Activated CD8-positive, alpha-beta T cell treated with anti-CD3 and anti-CD28 coated beads for 36 hours (primary cell): Measurements from ENCODE around the gene ANXA6. TPM values are rescaled to one million over a fixed set of nuclear protein-coding genes. Genes with fewer than 3 reads are reported as not detected.

Source experiments
- ATAC-seq: fragments of 200-7000 bp; cut with Tn5 transposase; one replicate; pipeline ENCODE4 v1.10.0; 2021; ENCODE audit warnings: mild to moderate bottlenecking, moderate library complexity
- CTCF ChIA-PET: fragments of 350-600 bp; sonication (Branson Sonifier 250); formaldehyde crosslinking; loops from one replicate; lab custom pipeline; 2021; ENCODE audit warnings: antibody characterized with exemption; lab: Charles Lee
- POLR2A ChIA-PET: fragments of 350-600 bp; sonication (Branson Sonifier 250); formaldehyde crosslinking; loops from one replicate; lab custom pipeline; 2021; ENCODE audit warnings: antibody characterized with exemption; lab: Charles Lee
- DNase-seq: peaks from one replicate; pipeline ENCODE4 v3.0.0-alpha.2; 2020
- H3K27ac Mint-ChIP-seq: one replicate; pipeline ENCODE4 v1.8.0; 2021; ENCODE audit warnings: mild to moderate bottlenecking, mixed read lengths
- H3K27me3 Mint-ChIP-seq: one replicate; pipeline ENCODE4 v1.8.0; 2021; ENCODE audit warnings: mixed read lengths
- H3K36me3 Mint-ChIP-seq: one replicate; pipeline ENCODE4 v1.8.0; 2021; ENCODE audit warnings: low read depth, mixed read lengths
- H3K4me1 Mint-ChIP-seq: one replicate; pipeline ENCODE4 v1.8.0; 2021; ENCODE audit warnings: low read depth, mixed read lengths
- H3K4me3 Mint-ChIP-seq: one replicate; pipeline ENCODE4 v1.8.0; 2021; ENCODE audit warnings: mild to moderate bottlenecking, moderate library complexity, mixed read lengths
- H3K9me3 Mint-ChIP-seq: one replicate; pipeline ENCODE4 v1.8.0; 2021; ENCODE audit warnings: mixed read lengths
- CTCF ChIP-seq: fragments of 200-600 bp; IDR thresholded peaks from one replicate; pipeline ENCODE4 v1.8.0; 2022; ENCODE audit warnings: antibody characterized with exemption, mild to moderate bottlenecking
- intact Hi-C: fragments of 100-400 bp; cut with micrococcal nuclease; formaldehyde crosslinking; loops from one replicate; pipeline ENCODE4 v1.10.0; 2022
- total RNA-seq, 2 experiments: library from RNA; stranded (reverse); gene quantifications; one replicate each; pipeline ENCODE4 v1.2.3, GENCODE V29; 2021

The ANXA6 gene
- total RNA-seq, 2 experiments from 2014 or later, result 328 to 336 TPM

- Mint-ChIP-seq H3K36me3 (peaks cover 88% of the 10 kb centered on the region), H3K4me1 (peaks cover 82% of the 10 kb centered on the region), H3K27me3 (no peaks in the 10 kb centered on the region), H3K4me3 (no peak overlapping the region), H3K9me3 (no peaks in the 10 kb centered on the region), H3K27ac (peak overlapping the region; percentile 65)
- POLR2A ChIA-PET, result interaction anchor here (1.2 to 1.9 kb wide), 3 partner anchors 10 to 17 kb away, joined by 4 to 6 read pairs (median 5); no protein-coding TSS in a partner anchor
- TF ChIP-seq CTCF, result no peak
- DNase-seq (no peak), ATAC-seq (peak; percentile 6)
- intact Hi-C loops, result no loop called here
- CTCF ChIA-PET, result interaction anchor here (3.0 to 9.4 kb wide), 6 partner anchors 11 to 112 kb away, joined by 26 to 413 read pairs (median 106); no protein-coding TSS in a partner anchor
Measured at GRCh38 chr5:151127926-151128325, 29.7 kb downstream of the ANXA6 start.

- peak overlapping the region; percentile 96 for H3K27ac Mint-ChIP-seq
- ATAC-seq (peak; percentile 27), DNase-seq (peak; percentile 79)
- CTCF ChIA-PET, result interaction anchor here (0.6 to 9.4 kb wide), 52 partner anchors 11 to 337 kb away, joined by 3 to 413 read pairs (median 5); partner anchors contain the start of genes ANXA6, GM2A and TNIP1
- peak; percentile 90 for TF ChIP-seq CTCF
- no peaks in the 10 kb centered on the region for H3K27me3 Mint-ChIP-seq
- peaks cover 73% of the 10 kb centered on the region for H3K4me1 Mint-ChIP-seq
- peak overlapping the region; percentile 18 for H3K4me3 Mint-ChIP-seq
- H3K36me3 Mint-ChIP-seq, result peaks cover 89% of the 10 kb centered on the region
- no peaks in the 10 kb centered on the region for H3K9me3 Mint-ChIP-seq
- POLR2A ChIA-PET, result interaction anchor here (0.7 to 3.6 kb wide), 18 partner anchors 8 to 77 kb away, joined by 3 to 16 read pairs (median 4); partner anchors contain the start of gene ANXA6
- intact Hi-C loops, result loop anchor here (1.0 kb wide), 1 partner anchor 39 kb away; no protein-coding TSS in a partner anchor
Measured at GRCh38 chr5:151126199-151126645, 31.4 kb downstream of the ANXA6 start.

GRCh38 chr5:151125421-151125820, 32.2 kb downstream of the ANXA6 start:
- DNase-seq, result peak; percentile 59
- TF ChIP-seq CTCF, result no peak
- Mint-ChIP-seq H3K4me1 (peaks cover 69% of the 10 kb centered on the region), H3K27me3 (no peaks in the 10 kb centered on the region), H3K27ac (peak overlapping the region; percentile 96), H3K36me3 (peaks cover 88% of the 10 kb centered on the region), H3K4me3 (peak overlapping the region; percentile 57), H3K9me3 (no peaks in the 10 kb centered on the region)
- CTCF ChIA-PET, result interaction anchor here (0.6 to 9.4 kb wide), 50 partner anchors 10 to 336 kb away, joined by 3 to 413 read pairs (median 6); partner anchors contain the start of genes ANXA6, GM2A and TNIP1
- POLR2A ChIA-PET, result interaction anchor here (0.6 to 3.6 kb wide), 18 partner anchors 9 to 113 kb away, joined by 3 to 16 read pairs (median 4); partner anchors contain the start of gene ANXA6
- intact Hi-C loops, result no loop called here
- peak; percentile 29 for ATAC-seq

GRCh38 chr5:151123897-151124751, 33.5 kb downstream of the ANXA6 start:
- CTCF ChIA-PET, result interaction anchor here (1.0 to 9.4 kb wide), 12 partner anchors 9 to 116 kb away, joined by 4 to 413 read pairs (median 21); no protein-coding TSS in a partner anchor
- peaks cover 62% of the 10 kb centered on the region for H3K4me1 Mint-ChIP-seq
- POLR2A ChIA-PET, result interaction anchor here (1.0 to 3.6 kb wide), 9 partner anchors 11 to 72 kb away, joined by 3 to 12 read pairs (median 4); partner anchors contain the start of gene ANXA6
- no peaks in the 10 kb centered on the region for H3K9me3 Mint-ChIP-seq
- peak; percentile 89 for DNase-seq
- peak overlapping the region; percentile 51 for H3K4me3 Mint-ChIP-seq
- peak overlapping the region; percentile 96 for H3K27ac Mint-ChIP-seq
- H3K36me3 Mint-ChIP-seq, result peaks cover 88% of the 10 kb centered on the region
- no peaks in the 10 kb centered on the region for H3K27me3 Mint-ChIP-seq
- TF ChIP-seq CTCF, result no peak
- intact Hi-C loops, result no loop called here
- ATAC-seq, result peak; percentile 74
